Measurements from ENCODE around the gene GEMIN2.
"Not testable (repeated sequence)": the region's sequence is repeated elsewhere in the genome, so short reads cannot be mapped to it uniquely, and the experiment has no call there.

GEMIN2 gene

GRCh38 chr14:39176263-39177167 is 62.4 kb downstream of the GEMIN2 start:
- ATAC-seq (no peak), DNase-seq (no peak)

GRCh38 chr14:39177168-39177545 is 63.0 kb downstream of the GEMIN2 start:
- no peak for DNase-seq
- no peak for ATAC-seq

DNA sequence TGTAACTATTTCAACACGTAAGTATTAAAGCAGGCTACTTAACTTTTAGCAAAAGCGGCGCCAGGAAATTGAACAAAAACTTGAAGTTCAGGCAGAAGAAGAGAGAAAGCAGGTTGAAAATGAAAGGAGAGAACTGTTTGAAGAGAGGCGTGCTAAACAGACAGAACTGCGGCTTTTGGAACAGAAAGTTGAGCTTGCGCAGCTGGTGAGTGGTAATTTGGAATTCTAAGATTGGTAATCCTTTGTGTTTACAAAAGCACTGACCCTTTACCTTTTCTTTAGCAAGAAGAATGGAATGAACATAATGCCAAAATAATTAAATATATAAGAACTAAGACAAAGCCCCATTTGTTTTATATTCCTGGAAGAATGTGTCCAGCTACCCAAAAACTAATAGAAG is 64.9 kb downstream of the GEMIN2 start:
- ATAC-seq (no peak), DNase-seq (no peak)

DNA sequence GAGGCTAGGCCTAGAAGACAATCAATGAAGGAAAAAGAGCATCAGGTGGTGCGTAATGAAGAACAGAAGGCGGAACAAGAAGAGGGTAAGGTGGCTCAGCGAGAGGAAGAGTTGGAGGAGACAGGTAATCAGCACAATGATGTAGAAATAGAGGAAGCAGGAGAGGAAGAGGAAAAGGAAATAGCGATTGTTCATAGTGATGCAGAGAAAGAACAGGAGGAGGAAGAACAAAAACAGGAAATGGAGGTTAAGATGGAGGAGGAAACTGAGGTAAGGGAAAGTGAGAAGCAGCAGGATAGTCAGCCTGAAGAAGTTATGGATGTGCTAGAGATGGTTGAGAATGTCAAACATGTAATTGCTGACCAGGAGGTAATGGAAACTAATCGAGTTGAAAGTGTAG is 66.4 kb downstream of the GEMIN2 start:
- DNase-seq (no peak), ATAC-seq (no peak)

GRCh38 chr14:39181026-39181692 is 67.0 kb downstream of the GEMIN2 start:
- ATAC-seq (no peak), DNase-seq (no peak)

- DNase-seq (no peak), ATAC-seq (no peak)
Observed at GRCh38 chr14:39181693-39182047, 67.5 kb downstream of the GEMIN2 start.

- no peak for ATAC-seq
- DNase-seq, result no peak
Observed at GRCh38 chr14:39182770-39183684, 68.9 kb downstream of the GEMIN2 start.

DNA sequence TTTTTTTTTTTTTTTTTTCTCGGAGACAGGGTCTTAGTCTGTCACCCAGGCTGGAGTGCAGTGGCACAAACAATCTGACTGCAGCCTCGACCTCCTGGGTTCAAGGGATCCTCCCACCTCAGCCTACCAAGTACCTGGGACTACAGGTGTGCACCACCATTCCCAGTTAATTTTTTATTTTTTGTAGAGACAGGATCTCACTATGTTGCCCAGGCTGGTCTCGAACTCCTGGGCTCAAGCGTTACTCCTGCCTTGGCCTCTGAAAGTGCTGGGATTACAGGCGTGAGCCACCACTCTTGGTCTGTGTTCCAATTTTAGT is 69.5 kb downstream of the GEMIN2 start:
- DNase-seq, ATAC-seq: not testable (repeated sequence)

DNA sequence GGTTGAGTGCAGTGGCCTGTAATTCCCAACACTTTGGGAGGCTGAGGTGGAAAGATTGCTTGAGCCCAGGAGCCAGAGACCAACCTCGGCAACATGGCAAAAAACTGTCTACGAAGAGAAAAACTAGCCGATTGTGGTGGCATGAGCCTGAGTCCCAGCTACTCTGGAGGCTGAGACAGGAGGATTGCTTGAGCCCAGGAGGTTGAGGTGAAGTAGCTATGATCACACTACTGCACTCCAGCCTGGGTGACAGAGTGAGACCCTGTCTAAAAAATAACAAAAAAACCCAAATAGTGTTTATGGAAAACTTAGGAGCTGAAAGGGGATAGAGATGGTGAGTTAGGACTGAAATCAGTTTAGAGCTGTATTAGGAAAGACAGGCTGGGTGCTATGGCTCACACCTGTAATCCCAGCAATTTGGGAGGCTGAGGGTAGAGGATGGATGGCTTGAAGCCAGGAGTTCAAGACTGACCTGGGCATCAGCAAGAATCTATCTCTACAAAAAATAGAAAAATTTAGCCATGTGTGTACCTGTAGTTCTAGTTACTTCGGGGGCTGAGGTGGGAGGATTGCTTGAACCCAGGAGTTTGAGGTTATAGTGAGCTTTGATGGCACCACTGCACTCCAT is 70.6 kb downstream of the GEMIN2 start:
- ATAC-seq (no peak), DNase-seq (no peak)

DNA sequence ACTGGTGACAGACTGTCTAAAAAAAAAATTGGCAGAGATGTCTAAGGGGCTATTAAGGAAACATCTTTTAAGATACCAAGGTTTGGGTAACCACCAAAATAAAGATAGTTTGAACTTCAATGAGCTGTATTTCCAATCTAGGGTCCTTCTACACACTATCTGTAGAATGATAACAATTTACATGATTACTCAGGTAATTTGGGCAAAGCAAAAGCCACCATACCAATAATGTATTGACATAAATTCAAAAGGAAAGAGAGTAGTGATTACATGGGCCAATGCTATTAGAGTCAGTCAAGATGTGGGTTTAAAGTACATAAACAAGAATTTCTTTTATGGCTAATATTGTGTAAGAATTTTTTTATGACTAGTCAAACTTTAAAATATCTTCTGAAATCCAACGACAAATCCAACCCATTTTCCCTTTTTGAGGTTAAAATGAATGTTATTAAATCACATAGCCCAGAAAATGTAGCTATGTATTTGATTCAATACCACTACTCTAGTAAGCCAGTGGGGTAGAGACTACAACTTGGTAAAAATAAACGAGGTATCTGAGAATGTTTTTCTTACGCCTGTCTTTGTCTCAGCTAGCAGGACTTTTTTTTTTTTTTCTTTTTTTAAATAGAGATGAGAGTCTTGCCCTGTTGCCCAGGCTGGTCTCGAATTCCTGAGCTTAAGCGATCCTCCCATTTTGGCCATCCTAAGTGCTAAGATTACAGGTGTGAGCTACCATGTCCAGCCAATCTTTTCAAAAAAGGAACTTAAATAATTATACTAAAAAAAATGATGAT is 71.3 kb downstream of the GEMIN2 start:
- DNase-seq (no peak), ATAC-seq (no peak)

Data from stimulated activated naive CD8-positive, alpha-beta T cell treated with anti-CD3 and anti-CD28 coated beads, Interleukin-15, Interleukin-2, amounts not matched to agents 100 U/mL and 50 U/mL, for 24 hours (primary cell).